RWPE2 (cell line): ENCODE data around the gene SH3PXD2B.

Source experiments
- ATAC-seq: fragments of 200-7000 bp; cut with Tn5 transposase; 3 replicates; pipeline ENCODE4 v1.9.1; 2021; ENCODE audit warnings: low read depth
- DNase-seq: peaks from one replicate; pipeline ENCODE4 v3.0.0-alpha.2; 2020; ENCODE audit warnings: low spot score
- H3K27ac ChIP-seq: fragments of 450-650 bp; 2 replicates; pipeline ENCODE4 v1.5.1; 2017; ENCODE audit warnings: mild to moderate bottlenecking; ENCODE audit not compliant: poor library complexity, severe bottlenecking
- H3K27me3 ChIP-seq: fragments of 250-450 bp; sonication (Bioruptor Pico); 2 replicates; pipeline ENCODE4 v1.5.1; 2021; ENCODE audit warnings: mild to moderate bottlenecking, moderate library complexity; ENCODE audit not compliant: insufficient read depth, poor library complexity, severe bottlenecking
- H3K36me3 ChIP-seq: fragments of 250-450 bp; sonication (Bioruptor Pico); 2 replicates; pipeline ENCODE4 v1.5.1; 2020; ENCODE audit warnings: low read depth, mild to moderate bottlenecking, moderate library complexity
- H3K4me1 ChIP-seq: fragments of 250-450 bp; sonication (Bioruptor Pico); 2 replicates; pipeline ENCODE4 v1.5.1; 2021; ENCODE audit warnings: mild to moderate bottlenecking, moderate library complexity; ENCODE audit not compliant: insufficient read depth, poor library complexity, severe bottlenecking
- H3K4me3 ChIP-seq: fragments of 250-450 bp; sonication (Bioruptor Pico); 2 replicates; pipeline ENCODE4 v1.5.1; 2021; ENCODE audit warnings: mild to moderate bottlenecking, moderate library complexity; ENCODE audit not compliant: severe bottlenecking
- H3K9me3 ChIP-seq: fragments of 250-450 bp; sonication (Bioruptor Pico); 2 replicates; pipeline ENCODE4 v1.5.1; 2021; ENCODE audit warnings: mild to moderate bottlenecking, moderate library complexity; ENCODE audit not compliant: severe bottlenecking
- TF ChIP-seq, protein P1 (sequence below): fragments of 450-650 bp; IDR thresholded peaks from one replicate; pipeline ENCODE4 v1.5.1; 2017; ENCODE audit warnings: mild to moderate bottlenecking, moderate library complexity; ENCODE audit not compliant: poor library complexity, severe bottlenecking

The SH3PXD2B gene

DNA sequence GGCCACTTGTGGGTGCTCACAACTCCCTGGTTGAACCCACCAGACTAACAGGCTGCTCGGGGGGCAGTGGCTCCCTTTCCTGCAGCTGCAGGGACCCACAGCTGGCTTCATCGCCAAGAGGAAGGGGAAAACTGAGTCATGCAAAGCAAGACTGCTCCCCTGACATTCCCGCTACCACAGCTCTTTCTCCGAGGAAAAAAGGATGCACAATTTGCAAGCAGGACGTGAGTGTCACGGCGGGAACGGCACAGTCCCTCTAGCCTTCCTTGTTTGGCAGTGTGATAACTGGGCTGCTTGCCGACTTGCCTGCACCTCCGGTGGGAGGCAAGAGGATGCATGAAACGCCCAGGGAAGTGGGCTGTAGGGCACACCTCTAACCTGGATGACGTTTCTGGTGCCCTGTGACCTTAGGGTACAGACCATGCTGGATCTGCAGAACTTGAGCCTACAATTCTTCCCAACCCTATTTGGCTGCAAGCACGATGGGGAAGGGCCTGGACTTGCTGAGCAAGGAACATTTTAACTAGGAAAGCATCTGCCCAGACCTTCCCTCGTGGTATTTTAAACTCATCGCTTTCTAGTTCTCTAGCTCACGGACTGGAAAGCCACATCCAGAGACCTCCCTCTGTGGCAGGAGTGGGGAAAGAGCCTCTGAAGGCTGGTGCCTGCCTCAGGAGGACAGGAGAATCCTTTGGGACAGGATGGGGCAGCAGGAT, 7.8 kb downstream of the SH3PXD2B start:
- Histone ChIP-seq H3K9me3 (no peaks in the 10 kb centered on the region), H3K4me1 (peaks cover 23% of the 10 kb centered on the region), H3K27me3 (no peaks in the 10 kb centered on the region), H3K4me3 (no peak overlapping the region), H3K36me3 (peaks cover 13% of the 10 kb centered on the region), H3K27ac (no peak overlapping the region)
- ATAC-seq (no peak), DNase-seq (peak; percentile 45)
- TF ChIP-seq, protein P1, sequence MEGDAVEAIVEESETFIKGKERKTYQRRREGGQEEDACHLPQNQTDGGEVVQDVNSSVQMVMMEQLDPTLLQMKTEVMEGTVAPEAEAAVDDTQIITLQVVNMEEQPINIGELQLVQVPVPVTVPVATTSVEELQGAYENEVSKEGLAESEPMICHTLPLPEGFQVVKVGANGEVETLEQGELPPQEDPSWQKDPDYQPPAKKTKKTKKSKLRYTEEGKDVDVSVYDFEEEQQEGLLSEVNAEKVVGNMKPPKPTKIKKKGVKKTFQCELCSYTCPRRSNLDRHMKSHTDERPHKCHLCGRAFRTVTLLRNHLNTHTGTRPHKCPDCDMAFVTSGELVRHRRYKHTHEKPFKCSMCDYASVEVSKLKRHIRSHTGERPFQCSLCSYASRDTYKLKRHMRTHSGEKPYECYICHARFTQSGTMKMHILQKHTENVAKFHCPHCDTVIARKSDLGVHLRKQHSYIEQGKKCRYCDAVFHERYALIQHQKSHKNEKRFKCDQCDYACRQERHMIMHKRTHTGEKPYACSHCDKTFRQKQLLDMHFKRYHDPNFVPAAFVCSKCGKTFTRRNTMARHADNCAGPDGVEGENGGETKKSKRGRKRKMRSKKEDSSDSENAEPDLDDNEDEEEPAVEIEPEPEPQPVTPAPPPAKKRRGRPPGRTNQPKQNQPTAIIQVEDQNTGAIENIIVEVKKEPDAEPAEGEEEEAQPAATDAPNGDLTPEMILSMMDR = no peak

DNA sequence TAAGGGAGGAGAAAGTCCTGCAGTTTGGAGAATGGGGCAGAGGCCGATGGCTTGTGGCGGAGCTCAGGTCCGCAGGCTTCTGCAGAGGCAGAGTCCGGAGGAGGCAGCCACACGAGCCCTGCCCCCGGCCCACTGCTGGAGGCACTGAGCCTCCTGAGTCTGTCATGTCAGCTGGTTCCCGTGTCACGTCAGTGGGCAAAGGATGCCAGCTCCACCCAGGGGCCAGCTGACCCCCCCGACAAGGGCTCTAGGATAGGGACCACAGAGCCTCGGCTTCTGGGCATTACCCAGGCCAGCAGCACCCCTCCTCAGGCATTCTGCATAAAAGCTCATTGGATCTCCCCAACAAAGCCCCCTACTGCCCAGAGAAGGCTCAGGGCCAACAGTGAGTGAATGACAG, 8.5 kb downstream of the SH3PXD2B start:
- ATAC-seq (no peak), DNase-seq (peak; percentile 61)
- TF ChIP-seq, protein P1 = no peak
- Histone ChIP-seq H3K4me1 (peaks cover 22% of the 10 kb centered on the region), H3K27me3 (no peaks in the 10 kb centered on the region), H3K27ac (no peak overlapping the region), H3K9me3 (no peaks in the 10 kb centered on the region), H3K36me3 (peaks cover 7% of the 10 kb centered on the region), H3K4me3 (no peak overlapping the region)

DNA sequence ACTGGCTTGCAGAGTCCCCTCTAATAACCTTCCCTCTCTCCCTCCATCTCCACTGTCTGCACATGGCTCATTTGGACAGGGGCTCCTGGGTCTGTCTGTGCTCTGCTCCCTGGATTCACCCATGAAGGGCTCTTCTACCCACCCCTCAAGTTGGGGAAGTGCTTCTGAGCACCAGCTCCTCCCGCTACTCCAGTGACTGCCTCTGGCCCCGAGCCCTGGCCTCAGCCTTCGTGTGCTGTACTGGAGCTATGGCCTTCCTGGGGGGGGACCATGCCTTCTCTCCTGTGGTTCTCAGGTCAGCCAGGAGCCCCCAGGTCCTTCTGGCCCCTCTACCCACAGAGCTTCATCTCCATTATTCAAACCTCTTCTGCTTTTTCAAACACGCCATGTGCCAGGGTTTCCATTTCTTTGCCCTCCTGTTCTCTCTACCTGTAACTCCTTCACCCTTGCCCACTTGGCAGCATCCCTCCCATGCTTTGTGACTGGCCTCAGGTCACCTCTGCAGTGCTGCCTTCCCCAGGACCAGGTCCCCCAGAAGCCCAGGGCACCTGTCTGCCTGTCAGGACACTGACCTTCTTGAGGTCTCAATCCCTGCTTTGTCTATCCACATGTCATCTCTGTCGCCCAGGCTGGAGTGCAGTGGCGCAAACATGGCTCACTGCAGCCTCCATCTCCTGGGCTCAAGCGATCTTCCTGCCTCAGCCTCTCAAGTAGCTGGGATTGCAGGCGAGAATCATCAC, 9.5 kb downstream of the SH3PXD2B start:
- Histone ChIP-seq H3K4me1 (peaks cover 22% of the 10 kb centered on the region), H3K4me3 (no peak overlapping the region), H3K36me3 (peaks cover 8% of the 10 kb centered on the region), H3K27me3 (no peaks in the 10 kb centered on the region), H3K9me3 (no peaks in the 10 kb centered on the region), H3K27ac (peak overlapping the region; percentile 36)
- ATAC-seq (no peak; the same call in 2 of the 3 replicates), DNase-seq (peak; percentile 60)
- TF ChIP-seq, protein P1 = no peak

DNA sequence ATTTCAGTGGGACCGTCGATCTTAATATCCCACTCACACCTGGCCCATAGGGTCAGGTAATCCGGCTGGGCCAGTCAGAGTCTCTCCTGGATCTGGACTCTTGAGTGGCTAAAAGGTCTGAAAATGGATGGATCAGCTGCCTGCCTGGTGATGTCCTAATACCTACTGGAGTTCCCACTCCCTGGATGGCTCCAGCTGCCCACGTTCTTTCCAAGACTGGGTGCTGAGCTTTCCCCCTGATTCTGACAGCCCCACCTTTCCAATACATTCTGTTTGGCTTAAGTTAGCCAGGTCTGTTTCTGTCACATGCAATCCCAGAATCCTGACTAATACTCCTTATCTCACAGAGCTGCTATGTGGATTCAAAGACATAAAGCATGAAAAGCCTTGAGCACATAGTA, 10.2 kb downstream of the SH3PXD2B start:
- H3K4me1 ChIP-seq = peaks cover 22% of the 10 kb centered on the region
- peak overlapping the region; percentile 36 for H3K27ac ChIP-seq
- TF ChIP-seq, protein P1 = no peak
- no peak overlapping the region for H3K4me3 ChIP-seq
- no peaks in the 10 kb centered on the region for H3K9me3 ChIP-seq
- peaks cover 11% of the 10 kb centered on the region for H3K36me3 ChIP-seq
- peak; percentile 51 for DNase-seq
- peak; percentile 62 for ATAC-seq
- no peaks in the 10 kb centered on the region for H3K27me3 ChIP-seq
